Activated CD8-positive, alpha-beta T cell treated with anti-CD3 and anti-CD28 coated beads for 36 hours (primary cell): ENCODE results near the gene VPS4B. TPM values are rescaled to one million over a fixed set of nuclear protein-coding genes. Genes with fewer than 3 reads are reported as not detected.

Source experiments
- ATAC-seq: fragments of 200-7000 bp; cut with Tn5 transposase; one replicate; pipeline ENCODE4 v1.10.0; 2021; ENCODE audit warnings: mild to moderate bottlenecking, moderate library complexity
- CTCF ChIA-PET: fragments of 350-600 bp; sonication (Branson Sonifier 250); formaldehyde crosslinking; loops from one replicate; lab custom pipeline; 2021; ENCODE audit warnings: antibody characterized with exemption; lab: Charles Lee
- POLR2A ChIA-PET: fragments of 350-600 bp; sonication (Branson Sonifier 250); formaldehyde crosslinking; loops from one replicate; lab custom pipeline; 2021; ENCODE audit warnings: antibody characterized with exemption; lab: Charles Lee
- DNase-seq: peaks from one replicate; pipeline ENCODE4 v3.0.0-alpha.2; 2020
- H3K27ac Mint-ChIP-seq: one replicate; pipeline ENCODE4 v1.8.0; 2021; ENCODE audit warnings: mild to moderate bottlenecking, mixed read lengths
- H3K27me3 Mint-ChIP-seq: one replicate; pipeline ENCODE4 v1.8.0; 2021; ENCODE audit warnings: mixed read lengths
- H3K36me3 Mint-ChIP-seq: one replicate; pipeline ENCODE4 v1.8.0; 2021; ENCODE audit warnings: low read depth, mixed read lengths
- H3K4me1 Mint-ChIP-seq: one replicate; pipeline ENCODE4 v1.8.0; 2021; ENCODE audit warnings: low read depth, mixed read lengths
- H3K4me3 Mint-ChIP-seq: one replicate; pipeline ENCODE4 v1.8.0; 2021; ENCODE audit warnings: mild to moderate bottlenecking, moderate library complexity, mixed read lengths
- H3K9me3 Mint-ChIP-seq: one replicate; pipeline ENCODE4 v1.8.0; 2021; ENCODE audit warnings: mixed read lengths
- CTCF ChIP-seq: fragments of 200-600 bp; IDR thresholded peaks from one replicate; pipeline ENCODE4 v1.8.0; 2022; ENCODE audit warnings: antibody characterized with exemption, mild to moderate bottlenecking
- intact Hi-C: fragments of 100-400 bp; cut with micrococcal nuclease; formaldehyde crosslinking; loops from one replicate; pipeline ENCODE4 v1.10.0; 2022
- total RNA-seq, 2 experiments: library from RNA; stranded (reverse); gene quantifications; one replicate each; pipeline ENCODE4 v1.2.3, GENCODE V29; 2021

VPS4B gene
- total RNA-seq, 2 experiments from 2014 or later = 34.8 to 35.9 TPM

GRCh38 chr18:63438181-63438580 is 15.9 kb upstream of the VPS4B start:
- Mint-ChIP-seq H3K9me3 (no peaks in the 10 kb centered on the region), H3K27me3 (peaks cover 5% of the 10 kb centered on the region), H3K4me1 (no peaks in the 10 kb centered on the region), H3K4me3 (no peak overlapping the region), H3K36me3 (no peaks in the 10 kb centered on the region), H3K27ac (no peak overlapping the region)
- ATAC-seq (no peak), DNase-seq (no peak)
- intact Hi-C loops = loop anchor here (5.0 to 10.0 kb wide), 3 partner anchors 96 to 723 kb away; partner anchors contain the start of gene PHLPP1
- POLR2A ChIA-PET = no interaction called here
- CTCF ChIA-PET = interaction anchor here (0.9 to 7.2 kb wide), 18 partner anchors 11 to 422 kb away, joined by 3 to 99 read pairs (median 8); partner anchors contain the start of gene VPS4B
- TF ChIP-seq CTCF = no peak

GRCh38 chr18:63433334-63433866 is 11.1 kb upstream of the VPS4B start:
- H3K9me3 Mint-ChIP-seq = no peaks in the 10 kb centered on the region
- intact Hi-C loops = loop anchor here (10.0 kb wide), 1 partner anchor 719 kb away; the partner anchor contains the start of gene PHLPP1
- no peak for DNase-seq
- no peak for ATAC-seq
- ChIA-PET CTCF (interaction anchor here (1.5 kb wide), 1 partner anchor 417 kb away, joined by 6 read pairs; no protein-coding TSS in a partner anchor), POLR2A (no interaction called here)
- no peak overlapping the region for H3K27ac Mint-ChIP-seq
- H3K36me3 Mint-ChIP-seq = no peaks in the 10 kb centered on the region
- TF ChIP-seq CTCF = no peak
- H3K4me1 Mint-ChIP-seq = no peaks in the 10 kb centered on the region
- H3K27me3 Mint-ChIP-seq = peaks cover 18% of the 10 kb centered on the region
- H3K4me3 Mint-ChIP-seq = no peak overlapping the region

GRCh38 chr18:63431180-63431579 is 8.9 kb upstream of the VPS4B start:
- Mint-ChIP-seq H3K4me1 (no peaks in the 10 kb centered on the region), H3K4me3 (no peak overlapping the region), H3K27me3 (peaks cover 16% of the 10 kb centered on the region), H3K27ac (no peak overlapping the region), H3K36me3 (no peaks in the 10 kb centered on the region), H3K9me3 (no peaks in the 10 kb centered on the region)
- ChIA-PET CTCF (interaction anchor here (1.0 to 9.3 kb wide), 2 partner anchors 7 to 415 kb away, joined by 3 to 59 read pairs; no protein-coding TSS in a partner anchor), POLR2A (no interaction called here)
- ATAC-seq (no peak), DNase-seq (no peak)
- no peak for TF ChIP-seq CTCF
- intact Hi-C loops = loop anchor here (10.0 kb wide), 1 partner anchor 716 kb away; the partner anchor contains the start of gene PHLPP1

GRCh38 chr18:63430526-63430925 is 8.2 kb upstream of the VPS4B start:
- H3K4me1 Mint-ChIP-seq = no peaks in the 10 kb centered on the region
- H3K4me3 Mint-ChIP-seq = no peak overlapping the region
- ATAC-seq (no peak), DNase-seq (no peak)
- no peak for TF ChIP-seq CTCF
- intact Hi-C loops = loop anchor here (10.0 kb wide), 1 partner anchor 716 kb away; the partner anchor contains the start of gene PHLPP1
- H3K27me3 Mint-ChIP-seq = peaks cover 16% of the 10 kb centered on the region
- no peak overlapping the region for H3K27ac Mint-ChIP-seq
- H3K9me3 Mint-ChIP-seq = no peaks in the 10 kb centered on the region
- no peaks in the 10 kb centered on the region for H3K36me3 Mint-ChIP-seq
- ChIA-PET POLR2A (no interaction called here), CTCF (interaction anchor here (1.0 to 9.3 kb wide), 2 partner anchors 8 to 414 kb away, joined by 3 to 59 read pairs; no protein-coding TSS in a partner anchor)

- CTCF ChIA-PET = interaction anchor here (1.0 to 9.3 kb wide), 5 partner anchors 11 to 411 kb away, joined by 3 to 59 read pairs (median 3); no protein-coding TSS in a partner anchor
- peaks cover 11% of the 10 kb centered on the region for H3K27me3 Mint-ChIP-seq
- DNase-seq (peak; percentile 22), ATAC-seq (peak; percentile 37)
- intact Hi-C loops = loop anchor here (10.0 kb wide), 1 partner anchor 213 kb away; no protein-coding TSS in a partner anchor
- H3K4me3 Mint-ChIP-seq = no peak overlapping the region
- TF ChIP-seq CTCF = no peak
- H3K4me1 Mint-ChIP-seq = peaks cover 12% of the 10 kb centered on the region
- POLR2A ChIA-PET = no interaction called here
- H3K9me3 Mint-ChIP-seq = no peaks in the 10 kb centered on the region
- no peak overlapping the region for H3K27ac Mint-ChIP-seq
- H3K36me3 Mint-ChIP-seq = no peaks in the 10 kb centered on the region
Measured at GRCh38 chr18:63427558-63427957, 5.3 kb upstream of the VPS4B start.
